ENCODE measurements around the gene ATP6V1G2. TPM values are rescaled to one million over a fixed set of nuclear protein-coding genes. Genes with fewer than 3 reads are reported as not detected.
A peak's percentile ranks its signal among the peaks of the same experiment; 100 is the strongest.

ATP6V1G2 gene
- total RNA-seq, 4 donors from 2014 or later: 0.82 to 0.95 TPM; not detected in 2

GRCh38 chr6:31576897-31577578 is 30.6 kb upstream of the ATP6V1G2 start:
- Histone ChIP-seq H3K36me3 (no peaks in the 10 kb centered on the region), H3K4me3 (peak overlapping the region in 1 of 4 donors; percentile 37), H3K9me3 (no peaks in the 10 kb centered on the region), H3K4me1 (peaks cover 5 to 22% (median 6%) of the 10 kb centered on the region in 4 donors), H3K27me3 (peaks cover 7% of the 10 kb centered on the region), H3K27ac (peak overlapping the region in 2 of 4 donors; percentile 46 to 72)
- TF ChIP-seq POLR2A (IDR thresholded peaks at IDR 0.05) (no peak), EP300 (IDR thresholded peaks at IDR 0.05; ENCODE audit: low read depth) (no peak), CTCF (IDR thresholded peaks at IDR 0.05) (no peak), POLR2AphosphoS5 (IDR thresholded peaks at IDR 0.05) (no peak)
- in situ Hi-C loops (cut with MboI; ENCODE audit: low pct_ligation_motif_present in 1 of 4, low pct_unique_long_range_greater_than_20kb in 1 of 4, low sequenced_read_pairs in 3 of 4): no loop called here
- intact Hi-C loops (cut with DNase I; ENCODE audit: low total_unique reads): no loop called here
- peak; percentile 60 for DNase-seq
- WGBS, 2 donors (ENCODE audit: low coverage in 1 of 2): 64 to 70% methylated on average over 4 to 19 of the region's 19 CpGs

- no peaks in the 10 kb centered on the region for H3K36me3 ChIP-seq
These were observed 29.7 kb upstream of the ATP6V1G2 start for GRCh38 chr6:31575952-31576685.

GRCh38 chr6:31575335-31575901 is 29.0 kb upstream of the ATP6V1G2 start, which contains the start of gene TNF:
Gene TNF (plus strand): TSS chr6:31575565. CDS start chr6:31575742, 177 bp downstream.
- TF ChIP-seq EP300 (IDR thresholded peaks at IDR 0.05; ENCODE audit: low read depth): no peak
- peak; percentile 69 for TF ChIP-seq POLR2A (IDR thresholded peaks at IDR 0.05)
- no peak for TF ChIP-seq CTCF (IDR thresholded peaks at IDR 0.05)
- TF ChIP-seq POLR2AphosphoS5 (IDR thresholded peaks at IDR 0.05): peak; percentile 47 to 75 (median 69)
- H3K36me3 ChIP-seq: no peaks in the 10 kb centered on the region
- no peaks in the 10 kb centered on the region for H3K27me3 ChIP-seq
- peak within 1 kb of the TSS in 3 of 4 donors; percentile 12 to 37 (median 19) for H3K4me3 ChIP-seq
- H3K9me3 ChIP-seq: no peaks in the 10 kb centered on the region
- DNase-seq: peak; percentile 68
- peaks cover 0 to 9% (median under 1%) of the 10 kb centered on the region in 4 donors for H3K4me1 ChIP-seq
- 40 to 41% methylated on average over 3 to 19 of the region's 19 CpGs for WGBS, 2 donors (ENCODE audit: low coverage in 1 of 2)
- in situ Hi-C loops (cut with MboI; ENCODE audit: low pct_ligation_motif_present in 1 of 4, low pct_unique_long_range_greater_than_20kb in 1 of 4, low sequenced_read_pairs in 3 of 4) (no loop called here), intact Hi-C loops (cut with DNase I; ENCODE audit: low total_unique reads) (no loop called here)
- peak within 1 kb of the TSS; percentile 48 to 74 (median 72) for H3K27ac ChIP-seq

More at GRCh38 chr6:31575952-31576685, 29.7 kb upstream of the ATP6V1G2 start:
- TF ChIP-seq EP300 (IDR thresholded peaks at IDR 0.05; ENCODE audit: low read depth) (no peak), POLR2A (IDR thresholded peaks at IDR 0.05) (no peak), CTCF (IDR thresholded peaks at IDR 0.05) (no peak), POLR2AphosphoS5 (IDR thresholded peaks at IDR 0.05) (no peak)
- Histone ChIP-seq H3K27me3 (peaks cover under 1% of the 10 kb centered on the region), H3K9me3 (no peaks in the 10 kb centered on the region), H3K27ac (peak overlapping the region; percentile 48 to 74 (median 72)), H3K4me3 (peak overlapping the region in 3 of 4 donors; percentile 12 to 37 (median 19)), H3K4me1 (peaks cover 0 to 13% (median 4%) of the 10 kb centered on the region in 4 donors)
- intact Hi-C loops (cut with DNase I; ENCODE audit: low total_unique reads): no loop called here
- DNase-seq: no peak
- in situ Hi-C loops (cut with MboI; ENCODE audit: low pct_ligation_motif_present in 1 of 4, low pct_unique_long_range_greater_than_20kb in 1 of 4, low sequenced_read_pairs in 3 of 4): no loop called here
- 57 to 80% methylated on average over 4 to 8 of the region's 8 CpGs for WGBS, 2 donors (ENCODE audit: low coverage in 1 of 2)
